Heart right ventricle (tissue), 16 donors: Measurements from ENCODE around the gene SPON2. TPM values are rescaled to one million over a fixed set of nuclear protein-coding genes. Genes with fewer than 3 reads are reported as not detected.

Experiments used
- ATAC-seq, 8 donors: fragments of 200-7000 bp; cut with Tn5 transposase; one replicate each; pipeline ENCODE4 v1.9.1; 2020; ENCODE audit warnings: mild to moderate bottlenecking in 8 of 8, moderate library complexity in 8 of 8, moderate number of reproducible peaks in 1 of 8
- DNase-seq, 2 donors: peaks; one replicate each; pipeline ENCODE4 v3.0.0-alpha.2; 2020
- H3K27ac ChIP-seq, 10 donors: fragments of 200-600 bp; sonication (generic) in 2 of 10; one replicate each; pipeline versions ENCODE4 v1.5.0 to v1.8.0; 2020 to 2022; ENCODE audit warnings: mild to moderate bottlenecking in 3 of 10
- H3K27me3 ChIP-seq, 7 donors: fragments of 200-600 bp; one replicate each; pipeline ENCODE4 v1.8.0; 2021 to 2022; ENCODE audit warnings: mild to moderate bottlenecking in 2 of 7
- H3K36me3 ChIP-seq, 9 donors: fragments of 200-600 bp; sonication (generic) in 1 of 9; one replicate each; pipeline versions ENCODE4 v1.5.0 to v1.8.0; 2020 to 2022; ENCODE audit warnings: mild to moderate bottlenecking in 2 of 9
- H3K4me1 ChIP-seq, 9 donors: fragments of 200-600 bp; sonication (generic) in 1 of 9; one replicate each; pipeline versions ENCODE4 v1.5.0 to v1.8.0; 2020 to 2022; ENCODE audit warnings: mild to moderate bottlenecking in 4 of 9
- H3K4me3 ChIP-seq, 10 donors: fragments of 200-600 bp; sonication (generic) in 2 of 10; one replicate each; pipeline versions ENCODE4 v1.5.0 to v1.8.0; 2020 to 2022; ENCODE audit warnings: mild to moderate bottlenecking in 7 of 10, moderate library complexity in 2 of 10
- H3K9me3 ChIP-seq, 11 donors: fragments of 200-600 bp in 10 of 11; sonication (generic) in 2 of 11; one replicate each; pipeline versions ENCODE4 v1.5.0 to v1.8.0; 2013 to 2022; ENCODE audit warnings: mild to moderate bottlenecking in 2 of 11, control low read depth in 1 of 11, moderate library complexity in 1 of 11
- WGBS, 2 donors: extraction: QIAGEN DNeasy Blood & Tissue Kit; methylation state at CpG; one replicate each; pipeline ENCODE4 v1.1.7; 2013; ENCODE audit warnings: inconsistent platforms in 1 of 2; 5-methylcytosine and 5-hydroxymethylcytosine counted together
- intact Hi-C, 10 donors: fragments of 100-400 bp; cut with DNase I; formaldehyde crosslinking; loops; one replicate each; pipeline versions ENCODE4 v1.11.1 to v1.14.2; 2022
- polyA plus RNA-seq, 2 donors: library from polyadenylated mRNA; stranded (reverse); fragments of 200-250 nt; gene quantifications; one replicate each; pipeline ENCODE4 v1.2.3, GENCODE V29; 2013
- total RNA-seq, 10 donors: library from RNA; stranded (reverse); fragmentation: NEBNext Ultra II Directional in 3 of 10; extraction: Animal tissue kit (Norgen Biotek cat#: 25700) in 3 of 10; gene quantifications; one replicate each; pipeline versions ENCODE4 v1.2.1 to v1.2.4, GENCODE V29; 2021 to 2023
- TF ChIP-seq, protein P1 (sequence below), 9 donors: fragments of 200-600 bp; sonication (generic) in 2 of 9; IDR thresholded peaks; one replicate each; pipeline versions ENCODE4 v1.5.0 to v1.8.0; 2021 to 2022; ENCODE audit warnings: antibody characterized with exemption in 9 of 9, mild to moderate bottlenecking in 5 of 9, moderate library complexity in 1 of 9
- donor health status: Arrhythmogenic right ventricular cardiomyopathy.
- donor health status: ischemic (EF 13 %, LVEDD 7.1; RV severe dilation, severe dysfunction).
- donor health status: healthy with polysubstance abuse.
- donor health status: DM: no; HTN: yes; CAD: no.
- donor health status: DM: no; HTN: no; CAD: no.
- donor health status: ischemic (EF 25% LVEDD 6.9; RV normal size, moderate dysfunction).
- donor health status: ischemic (EF 25% LVEDD 5.7; RV mildly dilated, moderate dysfunction).
- donor health status: healthy.
- donor health status: DM: yes; HTN: yes; CAD: no.
- donor health status: Ischemic cardiomyopathy.
- donor health status: ischemic (EF 35%, LVEDD 5.7; RV mildly dilated, moderate dysfunction).
- donor health status: nonischemic (EF 11% LVEDD 7.7; RV severe dilation, severe dysfunction).
- donor health status: DM: yes; HTN: yes; CAD: no.
- donor health status: PGD.
- donor health status: ischemic (EF 29% LVEDD 5.4; RV normal size, mild dysfunction).
- donor health status: nonischemic (EF 23%, LVEDD 6.1; RV moderate dilation, normal function).

SPON2 gene
- total and polyA plus RNA-seq, 12 donors = 5.3 to 40.5 (median 12.1) TPM

DNA sequence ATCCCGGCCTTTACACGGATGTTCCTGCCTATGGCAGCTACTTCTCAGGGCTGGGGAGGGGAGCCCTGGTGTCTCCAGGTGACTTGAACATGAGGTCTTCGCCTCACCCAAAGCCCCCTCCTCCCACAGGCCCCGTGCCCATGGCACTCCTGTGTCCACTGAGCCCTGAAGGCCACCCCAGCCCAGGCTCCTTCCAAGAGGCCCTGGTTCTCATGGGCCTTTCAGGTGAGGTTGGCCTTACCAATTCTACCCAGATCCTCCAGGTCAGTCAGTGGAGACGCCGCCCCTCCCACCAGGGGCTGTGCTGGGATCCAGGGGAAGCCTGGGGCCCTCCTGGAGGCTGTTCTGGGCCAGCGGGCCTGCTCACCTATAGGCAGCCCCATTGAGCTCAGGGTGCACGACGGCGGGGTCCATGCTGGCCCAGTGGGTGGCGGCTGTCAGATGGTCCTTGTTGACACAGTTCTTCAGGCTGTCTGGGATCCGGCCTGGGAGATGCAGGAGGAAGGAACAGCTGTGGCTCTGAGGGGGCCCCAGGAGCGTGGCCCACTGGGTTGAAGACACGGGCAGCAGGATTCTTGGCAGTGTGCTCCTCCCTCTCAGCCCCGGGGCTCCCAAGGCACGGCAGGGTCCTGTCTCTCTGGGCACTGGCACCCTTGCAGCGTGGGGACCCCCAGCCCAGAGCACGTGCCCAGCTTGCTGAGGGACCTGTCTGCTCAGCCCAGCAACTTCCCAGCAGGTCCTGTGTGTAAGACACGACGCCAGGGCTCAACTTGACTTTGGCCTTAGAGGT, 40.4 kb upstream of the SPON2 start:
- 90 to 92% methylated on average over 20 of the region's 20 CpGs for WGBS, 2 donors
- no peaks in the 10 kb centered on the region for H3K27me3 ChIP-seq
- TF ChIP-seq, protein P1, sequence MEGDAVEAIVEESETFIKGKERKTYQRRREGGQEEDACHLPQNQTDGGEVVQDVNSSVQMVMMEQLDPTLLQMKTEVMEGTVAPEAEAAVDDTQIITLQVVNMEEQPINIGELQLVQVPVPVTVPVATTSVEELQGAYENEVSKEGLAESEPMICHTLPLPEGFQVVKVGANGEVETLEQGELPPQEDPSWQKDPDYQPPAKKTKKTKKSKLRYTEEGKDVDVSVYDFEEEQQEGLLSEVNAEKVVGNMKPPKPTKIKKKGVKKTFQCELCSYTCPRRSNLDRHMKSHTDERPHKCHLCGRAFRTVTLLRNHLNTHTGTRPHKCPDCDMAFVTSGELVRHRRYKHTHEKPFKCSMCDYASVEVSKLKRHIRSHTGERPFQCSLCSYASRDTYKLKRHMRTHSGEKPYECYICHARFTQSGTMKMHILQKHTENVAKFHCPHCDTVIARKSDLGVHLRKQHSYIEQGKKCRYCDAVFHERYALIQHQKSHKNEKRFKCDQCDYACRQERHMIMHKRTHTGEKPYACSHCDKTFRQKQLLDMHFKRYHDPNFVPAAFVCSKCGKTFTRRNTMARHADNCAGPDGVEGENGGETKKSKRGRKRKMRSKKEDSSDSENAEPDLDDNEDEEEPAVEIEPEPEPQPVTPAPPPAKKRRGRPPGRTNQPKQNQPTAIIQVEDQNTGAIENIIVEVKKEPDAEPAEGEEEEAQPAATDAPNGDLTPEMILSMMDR (IDR thresholded peaks at IDR 0.05) = no peak
- H3K4me3 ChIP-seq = no peak overlapping the region
- peak overlapping the region in 1 of 10 donors; percentile 22 for H3K27ac ChIP-seq
- intact Hi-C loops = loop anchor here in 2 of 10 donors (5.0 kb wide), 2 partner anchors 35 to 45 kb away; partner anchors contain the start of gene CTBP1 (in 1 of the 2)
- peaks cover 26 to 82% (median 58%) of the 10 kb centered on the region in 9 donors for H3K4me1 ChIP-seq
- DNase-seq (peak in 1 of 2 donors; percentile 10), ATAC-seq (no peak)
- H3K9me3 ChIP-seq = no peaks in the 10 kb centered on the region
- peaks cover 8 to 75% (median 44%) of the 10 kb centered on the region in 9 donors for H3K36me3 ChIP-seq

DNA sequence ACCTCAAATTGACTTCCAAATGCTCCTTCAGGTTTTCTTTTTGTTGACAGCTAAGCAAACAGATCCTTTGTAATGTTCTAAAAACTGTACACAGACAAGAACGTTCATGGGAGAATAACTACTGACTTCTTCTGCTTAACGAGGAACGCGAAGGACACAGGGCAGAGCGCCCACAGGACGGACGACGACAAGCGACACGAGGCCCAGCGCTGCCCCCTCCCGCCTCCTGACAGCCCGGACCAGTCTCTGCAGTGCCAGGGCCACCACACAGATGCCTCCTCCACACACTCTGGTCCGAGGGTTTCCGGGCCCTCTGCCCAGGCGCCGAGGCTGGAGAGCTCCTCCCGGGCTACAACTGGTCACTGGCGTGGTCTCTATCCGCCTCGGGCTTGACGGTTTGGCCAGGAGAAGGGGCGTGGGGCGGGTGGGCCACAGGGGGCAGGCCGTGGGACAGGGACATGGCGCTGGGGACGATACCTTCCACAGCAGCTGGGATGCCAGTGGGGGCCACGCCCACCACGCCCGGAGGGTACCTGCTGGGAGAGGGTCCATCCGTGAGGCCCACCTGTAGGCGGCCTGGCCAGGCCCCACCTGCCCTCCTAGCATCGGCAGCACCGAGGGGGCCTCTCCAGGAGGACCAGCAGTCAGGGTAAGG, 39.6 kb upstream of the SPON2 start:
- TF ChIP-seq, protein P1 (IDR thresholded peaks at IDR 0.05) = no peak
- WGBS, 2 donors = 87% methylated on average over 33 to 34 of the region's 34 CpGs
- Histone ChIP-seq H3K27me3 (no peaks in the 10 kb centered on the region), H3K27ac (peak overlapping the region in 1 of 10 donors; percentile 22), H3K9me3 (no peaks in the 10 kb centered on the region), H3K4me3 (no peak overlapping the region), H3K36me3 (peaks cover 8 to 67% (median 44%) of the 10 kb centered on the region in 9 donors), H3K4me1 (peaks cover 26 to 81% (median 54%) of the 10 kb centered on the region in 9 donors)
- no peak for ATAC-seq
- peak in 1 of 2 donors; percentile 30 for DNase-seq
- intact Hi-C loops = loop anchor here in 2 of 10 donors (5.0 kb wide), 2 partner anchors 35 to 45 kb away; partner anchors contain the start of gene CTBP1 (in 1 of the 2)

DNA sequence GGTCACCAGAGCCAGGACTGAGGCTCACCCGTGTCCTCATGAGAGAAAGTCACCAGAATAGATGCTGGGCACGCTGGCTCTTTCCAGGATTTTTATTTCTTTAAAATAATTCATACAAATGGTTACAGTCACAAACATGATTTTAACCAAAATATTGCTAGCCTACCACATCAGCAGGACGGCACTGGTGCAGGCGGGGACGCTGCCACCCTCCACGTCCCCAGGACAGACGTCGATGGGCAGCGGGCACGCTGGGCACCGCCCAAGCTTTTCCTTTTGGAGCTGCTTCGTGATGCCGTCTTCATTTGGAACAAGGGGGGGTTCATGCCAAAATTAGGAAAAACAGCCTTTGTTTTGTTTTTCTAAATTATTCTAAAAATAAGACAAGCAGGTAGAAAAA, 39.0 kb upstream of the SPON2 start:
- TF ChIP-seq, protein P1 (IDR thresholded peaks at IDR 0.05) = no peak
- no peak overlapping the region for H3K4me3 ChIP-seq
- H3K4me1 ChIP-seq = peaks cover 26 to 74% (median 48%) of the 10 kb centered on the region in 9 donors
- ATAC-seq = no peak
- peak in 1 of 2 donors; percentile 11 for DNase-seq
- no peaks in the 10 kb centered on the region for H3K9me3 ChIP-seq
- intact Hi-C loops = loop anchor here in 2 of 10 donors (5.0 kb wide), 2 partner anchors 36 to 44 kb away; partner anchors contain the start of gene CTBP1 (in 1 of the 2)
- 93 to 94% methylated on average over 13 of the region's 13 CpGs for WGBS, 2 donors
- no peaks in the 10 kb centered on the region for H3K27me3 ChIP-seq
- H3K36me3 ChIP-seq = peaks cover 8 to 63% (median 42%) of the 10 kb centered on the region in 9 donors
- peak overlapping the region in 3 of 10 donors; percentile 19 to 81 (median 78) for H3K27ac ChIP-seq

DNA sequence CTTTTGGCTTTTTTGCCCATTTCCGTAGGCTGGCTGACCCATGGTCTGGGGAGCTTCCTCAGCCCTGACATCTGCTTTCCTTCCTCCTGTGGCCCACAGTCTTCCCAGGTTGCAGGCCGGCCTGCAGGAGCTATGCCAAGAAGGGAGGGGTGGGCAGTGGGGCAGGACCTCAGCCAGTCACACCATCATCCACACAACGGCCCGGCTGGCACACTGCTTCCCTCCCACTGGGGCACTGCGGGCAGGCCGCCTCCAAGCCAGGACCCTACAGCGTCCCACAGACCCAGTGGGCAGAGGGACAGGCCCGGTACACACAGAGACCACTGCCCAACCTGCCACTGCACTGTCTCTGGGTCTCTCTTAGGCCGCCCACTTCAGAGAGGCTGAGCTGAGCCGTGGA, 38.6 kb upstream of the SPON2 start:
- Histone ChIP-seq H3K4me3 (no peak overlapping the region), H3K27ac (peak overlapping the region in 4 of 10 donors; percentile 19 to 81 (median 76)), H3K4me1 (peaks cover 26 to 71% (median 44%) of the 10 kb centered on the region in 9 donors), H3K9me3 (no peaks in the 10 kb centered on the region), H3K36me3 (peaks cover 8 to 59% (median 38%) of the 10 kb centered on the region in 9 donors), H3K27me3 (no peaks in the 10 kb centered on the region)
- DNase-seq = peak in 1 of 2 donors; percentile 18
- intact Hi-C loops = loop anchor here in 2 of 10 donors (5.0 kb wide), 2 partner anchors 36 to 44 kb away; partner anchors contain the start of gene CTBP1 (in 1 of the 2)
- WGBS, 2 donors = 74 to 77% methylated on average over 10 of the region's 10 CpGs
- TF ChIP-seq, protein P1 (IDR thresholded peaks at IDR 0.05) = no peak
- ATAC-seq = no peak
